ENCODE measurements around the gene ZNF32.

GRCh38 chr10:43599333-43599732, 49.3 kb downstream of the ZNF32 start:
- TF ChIP-seq POLR2A (IDR thresholded peaks at IDR 0.05; ENCODE audit: low read length) (no peak), GATA1 (IDR thresholded peaks at IDR 0.05; ENCODE audit: low read depth, low read length) (no peak)
